Stimulated activated naive CD8-positive, alpha-beta T cell treated with anti-CD3 and anti-CD28 coated beads, Interleukin-15, Interleukin-2, amounts not matched to agents 100 ng/mL and 50 ng/mL, for 24 hours (primary cell): ENCODE results near the gene CCDC154.
"Not testable (repeated sequence)": the region's sequence is repeated elsewhere in the genome, so short reads cannot be mapped to it uniquely, and the experiment has no call there.

ENCODE experiments used
- H3K27ac Mint-ChIP-seq: one replicate; pipeline ENCODE4 v1.8.0; 2021; ENCODE audit warnings: mild to moderate bottlenecking, mixed read lengths
- H3K27me3 Mint-ChIP-seq: one replicate; pipeline ENCODE4 v1.8.0; 2021; ENCODE audit warnings: mixed read lengths
- H3K36me3 Mint-ChIP-seq: one replicate; pipeline ENCODE4 v1.8.0; 2021; ENCODE audit warnings: low read depth, mixed read lengths
- H3K4me1 Mint-ChIP-seq: one replicate; pipeline ENCODE4 v1.8.0; 2021; ENCODE audit warnings: low read depth, mixed read lengths
- H3K4me3 Mint-ChIP-seq: one replicate; pipeline ENCODE4 v1.8.0; 2021; ENCODE audit warnings: mild to moderate bottlenecking, mixed read lengths
- H3K9me3 Mint-ChIP-seq: one replicate; pipeline ENCODE4 v1.8.0; 2021; ENCODE audit warnings: mixed read lengths

The CCDC154 gene

DNA sequence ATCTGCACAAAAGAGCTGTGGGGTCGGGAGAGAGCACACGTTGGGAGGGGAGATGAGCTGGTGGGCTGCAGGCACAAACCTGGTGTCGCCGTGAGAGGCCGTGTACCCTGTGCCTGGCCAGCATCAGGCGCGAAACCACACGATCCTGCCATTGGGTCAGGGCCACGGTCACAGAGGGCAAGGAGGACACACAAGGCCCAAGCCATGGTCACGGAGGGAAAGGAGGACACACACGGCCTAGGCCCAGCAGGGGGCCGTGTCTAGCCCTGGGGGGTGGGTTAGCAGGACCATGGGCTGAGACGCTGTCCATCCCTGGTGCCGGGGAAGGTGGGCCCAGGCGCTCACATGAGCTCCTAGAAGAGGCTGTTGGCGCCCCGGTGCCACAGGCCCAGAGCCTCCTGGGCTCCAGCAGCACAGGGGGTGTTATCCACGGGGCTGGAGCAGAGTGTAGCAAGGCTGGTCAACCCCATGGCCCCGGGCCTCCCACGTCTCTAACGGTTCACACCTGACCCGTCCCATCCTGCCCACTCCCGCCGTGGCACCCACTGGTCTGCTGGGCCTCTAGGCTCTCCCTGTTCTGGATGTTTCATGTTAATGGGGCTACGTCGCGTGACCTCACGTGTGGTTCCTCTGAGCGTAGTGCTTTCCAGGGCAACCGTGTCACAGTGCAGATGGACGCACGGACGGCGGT is 7.5 kb upstream of the CCDC154 start:
- no peak overlapping the region for H3K27ac Mint-ChIP-seq
- H3K27me3 Mint-ChIP-seq, result no peaks in the 10 kb centered on the region
- no peaks in the 10 kb centered on the region for H3K36me3 Mint-ChIP-seq
- H3K4me3 Mint-ChIP-seq, result no peak overlapping the region
- H3K4me1 Mint-ChIP-seq, result no peaks in the 10 kb centered on the region
- no peaks in the 10 kb centered on the region for H3K9me3 Mint-ChIP-seq

DNA sequence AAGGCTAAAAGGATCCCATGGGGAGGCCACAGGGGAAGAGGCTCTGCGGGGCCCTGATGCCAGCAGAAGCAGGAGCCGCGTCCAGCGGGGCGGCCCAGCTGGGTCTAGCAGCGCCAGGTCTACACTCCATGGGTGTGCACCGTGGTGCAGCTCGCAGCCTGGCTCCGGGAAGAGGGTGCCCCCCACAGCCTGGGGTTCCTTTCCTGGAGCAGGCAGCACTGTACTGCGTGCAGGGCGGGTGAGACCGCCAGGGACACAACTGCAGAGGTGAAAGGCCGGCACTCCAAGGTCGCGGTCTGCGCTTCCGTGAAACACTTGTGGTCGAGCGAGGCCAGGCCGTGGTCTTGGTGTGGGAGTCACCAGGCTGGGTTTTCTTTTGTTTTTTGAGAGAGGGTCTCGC is 6.5 kb upstream of the CCDC154 start:
- Mint-ChIP-seq H3K27ac (no peak overlapping the region), H3K4me3 (no peak overlapping the region), H3K4me1 (no peaks in the 10 kb centered on the region), H3K9me3 (no peaks in the 10 kb centered on the region), H3K27me3 (no peaks in the 10 kb centered on the region), H3K36me3 (no peaks in the 10 kb centered on the region)

DNA sequence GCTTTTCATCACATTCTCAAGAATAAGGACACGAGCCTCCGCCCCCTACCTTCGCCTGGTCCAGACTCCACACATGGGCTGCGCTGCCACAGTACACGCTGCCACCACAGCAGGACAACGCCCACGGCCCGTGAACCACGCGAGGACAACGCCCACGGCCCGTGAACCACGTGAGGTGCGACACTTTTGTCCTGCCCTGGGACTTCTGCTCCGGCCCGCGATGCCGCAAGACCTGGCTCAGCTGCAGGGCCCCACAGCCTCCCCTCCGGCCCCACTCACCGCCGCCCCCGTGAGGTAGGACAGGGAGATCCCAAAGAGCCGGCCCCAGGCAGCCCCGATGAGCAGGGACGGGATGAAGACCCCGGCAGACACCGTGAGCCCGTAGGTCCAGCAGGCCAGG is 5.9 kb upstream of the CCDC154 start:
- H3K27ac Mint-ChIP-seq, result no peak overlapping the region
- no peaks in the 10 kb centered on the region for H3K9me3 Mint-ChIP-seq
- no peaks in the 10 kb centered on the region for H3K4me1 Mint-ChIP-seq
- H3K27me3 Mint-ChIP-seq, result no peaks in the 10 kb centered on the region
- no peak overlapping the region for H3K4me3 Mint-ChIP-seq
- no peaks in the 10 kb centered on the region for H3K36me3 Mint-ChIP-seq

DNA sequence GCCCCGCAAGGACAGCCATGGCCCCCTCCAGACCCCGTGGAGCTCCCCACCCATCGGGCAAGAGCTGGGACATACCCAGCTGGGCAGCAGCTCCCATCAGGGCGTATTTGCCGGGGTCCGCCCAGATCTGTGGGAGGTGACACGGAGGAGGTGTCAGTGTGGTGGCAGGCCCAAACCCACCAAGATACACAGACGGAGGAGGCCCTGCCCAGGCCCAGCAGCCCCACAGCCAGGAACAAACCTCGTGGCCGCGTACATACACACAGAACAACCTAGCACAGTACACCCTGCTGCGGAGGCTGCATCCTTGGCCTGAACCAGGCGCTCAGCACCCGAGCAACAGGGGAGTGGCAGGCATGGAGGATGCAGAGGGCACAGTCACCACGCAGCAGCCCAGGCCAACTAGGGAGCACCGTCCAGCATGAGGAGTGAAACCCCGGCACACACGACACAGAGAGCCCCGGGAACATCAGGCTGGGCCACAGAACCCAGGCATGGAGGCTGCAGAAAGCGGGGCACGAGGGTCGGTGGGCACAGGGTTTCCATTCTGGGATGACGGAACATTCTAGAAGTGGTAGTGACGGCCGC is 4.9 kb upstream of the CCDC154 start:
- Mint-ChIP-seq H3K27ac (no peak overlapping the region), H3K4me1 (no peaks in the 10 kb centered on the region), H3K9me3 (no peaks in the 10 kb centered on the region), H3K27me3 (no peaks in the 10 kb centered on the region), H3K4me3 (no peak overlapping the region), H3K36me3 (no peaks in the 10 kb centered on the region)

DNA sequence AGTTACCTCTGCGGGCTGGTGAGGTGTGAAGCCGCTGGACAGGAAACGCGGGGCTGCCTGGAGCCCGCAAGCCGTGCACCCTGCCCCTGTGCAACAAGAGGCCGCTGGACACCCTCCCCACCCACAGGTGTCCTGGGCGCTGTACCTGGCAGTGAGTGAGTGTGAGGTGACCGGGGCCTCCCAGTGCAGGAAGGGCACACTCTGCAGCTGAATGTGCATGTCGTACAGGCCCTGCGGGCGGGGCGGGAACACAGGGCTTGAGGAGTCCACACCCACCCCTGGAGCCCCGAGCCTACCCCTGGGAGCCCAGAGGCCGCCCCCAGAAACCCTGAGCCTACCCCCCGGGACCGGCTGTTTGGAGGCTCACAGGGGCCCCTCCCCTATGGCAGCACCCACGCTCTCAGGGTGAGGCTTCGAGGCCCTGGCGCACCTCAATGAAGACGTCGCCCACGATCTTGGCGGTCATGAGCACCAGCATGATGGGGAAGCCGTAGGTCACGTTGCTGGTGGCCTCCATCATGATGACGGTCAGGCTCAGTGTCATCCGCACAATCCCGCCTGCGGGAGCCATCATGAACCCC is 4.3 kb upstream of the CCDC154 start:
- no peaks in the 10 kb centered on the region for H3K27me3 Mint-ChIP-seq
- no peak overlapping the region for H3K4me3 Mint-ChIP-seq
- H3K9me3 Mint-ChIP-seq, result no peaks in the 10 kb centered on the region
- H3K27ac Mint-ChIP-seq, result no peak overlapping the region
- H3K36me3 Mint-ChIP-seq, result no peaks in the 10 kb centered on the region
- no peaks in the 10 kb centered on the region for H3K4me1 Mint-ChIP-seq

DNA sequence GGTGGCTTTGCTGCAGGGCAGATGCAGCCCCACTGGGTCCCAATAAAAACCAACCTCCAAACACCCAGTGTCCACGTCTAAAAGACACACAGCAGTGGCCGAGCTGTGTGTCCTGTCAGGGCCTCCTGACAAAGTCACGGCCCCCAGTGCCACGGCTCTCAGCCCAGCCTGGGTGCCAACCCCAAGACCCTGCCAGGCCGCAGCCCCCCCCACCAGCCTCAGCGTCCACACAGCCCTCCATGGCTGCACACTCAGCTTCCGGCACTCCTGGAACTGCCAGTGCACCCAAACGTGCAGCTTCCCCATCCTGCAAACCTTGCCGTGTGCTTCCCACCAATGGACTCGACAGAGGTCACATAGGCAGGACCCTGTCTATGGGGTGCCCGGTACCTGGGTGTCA is 3.6 kb upstream of the CCDC154 start:
- no peaks in the 10 kb centered on the region for H3K27me3 Mint-ChIP-seq
- no peak overlapping the region for H3K4me3 Mint-ChIP-seq
- H3K36me3 Mint-ChIP-seq, result no peaks in the 10 kb centered on the region
- no peaks in the 10 kb centered on the region for H3K9me3 Mint-ChIP-seq
- H3K27ac Mint-ChIP-seq, result no peak overlapping the region
- H3K4me1 Mint-ChIP-seq, result no peaks in the 10 kb centered on the region

DNA sequence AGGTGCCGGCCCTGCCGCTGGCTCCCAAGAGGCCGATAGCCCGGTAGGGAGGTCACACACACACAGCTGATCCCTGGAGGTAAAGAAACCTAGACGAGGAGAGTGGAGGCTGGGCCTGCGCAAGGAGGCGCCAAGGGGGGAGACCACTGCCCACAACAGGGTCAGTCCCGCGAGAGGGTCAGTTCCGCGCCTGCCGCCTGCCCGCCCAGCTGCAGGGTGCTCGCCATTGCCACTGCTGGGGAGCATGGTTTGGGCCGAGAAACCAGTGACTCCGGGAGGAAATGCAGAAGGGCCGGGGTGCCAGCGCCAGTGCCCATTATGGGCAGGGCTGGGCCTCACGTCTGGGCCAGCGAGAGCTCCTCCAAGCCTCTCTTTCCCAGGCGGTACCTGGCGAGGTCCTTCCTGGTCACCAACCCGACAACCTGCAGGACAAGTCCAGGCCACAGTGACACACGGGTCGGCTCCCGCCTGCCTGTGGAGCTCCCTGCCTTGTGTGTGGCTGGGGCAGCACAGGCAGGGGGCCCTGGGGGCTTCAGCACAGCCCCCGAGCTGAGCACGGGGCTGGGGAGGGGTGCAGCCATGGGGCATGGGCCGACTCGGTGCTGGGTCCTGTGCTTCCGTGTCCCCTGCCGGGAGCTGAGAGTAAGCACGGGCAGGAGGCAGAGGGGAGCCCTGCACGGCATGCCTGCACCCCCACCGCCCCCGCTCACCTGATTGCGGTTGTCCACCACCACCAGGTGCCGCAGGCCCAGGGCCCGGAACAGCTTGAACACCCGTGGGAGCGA is 2.1 kb upstream of the CCDC154 start:
- H3K4me3 Mint-ChIP-seq, result no peak overlapping the region
- H3K36me3 Mint-ChIP-seq, result no peaks in the 10 kb centered on the region
- H3K9me3 Mint-ChIP-seq, result no peaks in the 10 kb centered on the region
- H3K27me3 Mint-ChIP-seq, result no peaks in the 10 kb centered on the region
- no peaks in the 10 kb centered on the region for H3K4me1 Mint-ChIP-seq
- H3K27ac Mint-ChIP-seq, result no peak overlapping the region

DNA sequence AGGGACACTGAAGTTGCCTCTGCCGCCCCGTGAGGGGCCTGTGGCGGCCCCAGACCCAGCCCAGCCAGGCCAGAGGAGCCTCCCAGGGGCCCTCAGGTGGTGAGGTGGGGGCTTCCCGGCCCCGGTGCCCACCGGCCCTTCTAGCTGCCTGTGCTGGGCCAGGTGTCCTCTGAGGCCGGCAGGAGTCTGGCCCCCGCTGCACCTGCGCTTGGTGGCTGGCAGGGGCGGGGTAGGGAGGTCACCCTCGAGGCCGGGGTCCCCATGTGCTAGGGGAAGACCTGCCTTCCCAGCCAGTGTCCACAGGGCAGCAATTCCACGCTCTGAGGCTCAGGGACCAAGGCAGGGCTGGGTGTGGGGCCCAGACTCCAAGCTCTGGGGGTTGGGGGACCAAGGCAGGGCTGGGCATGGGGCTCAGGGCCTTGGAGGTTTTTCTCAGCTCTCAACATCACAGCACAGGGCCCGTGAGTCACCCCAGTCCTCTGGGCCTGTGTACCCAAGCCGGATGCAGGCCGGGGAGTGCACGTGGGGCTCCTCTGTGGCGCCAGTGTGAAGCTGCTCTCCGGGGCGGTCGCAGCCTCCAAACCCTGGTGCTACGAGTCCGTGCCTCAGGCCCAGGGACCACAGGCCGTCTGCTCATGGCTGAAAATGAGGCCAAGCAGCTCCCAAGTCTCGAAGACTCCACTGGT is 1.3 kb upstream of the CCDC154 start:
- Mint-ChIP-seq H3K9me3 (no peaks in the 10 kb centered on the region), H3K27me3 (no peaks in the 10 kb centered on the region), H3K27ac (no peak overlapping the region), H3K4me1 (no peaks in the 10 kb centered on the region), H3K4me3 (no peak overlapping the region), H3K36me3 (no peaks in the 10 kb centered on the region)

DNA sequence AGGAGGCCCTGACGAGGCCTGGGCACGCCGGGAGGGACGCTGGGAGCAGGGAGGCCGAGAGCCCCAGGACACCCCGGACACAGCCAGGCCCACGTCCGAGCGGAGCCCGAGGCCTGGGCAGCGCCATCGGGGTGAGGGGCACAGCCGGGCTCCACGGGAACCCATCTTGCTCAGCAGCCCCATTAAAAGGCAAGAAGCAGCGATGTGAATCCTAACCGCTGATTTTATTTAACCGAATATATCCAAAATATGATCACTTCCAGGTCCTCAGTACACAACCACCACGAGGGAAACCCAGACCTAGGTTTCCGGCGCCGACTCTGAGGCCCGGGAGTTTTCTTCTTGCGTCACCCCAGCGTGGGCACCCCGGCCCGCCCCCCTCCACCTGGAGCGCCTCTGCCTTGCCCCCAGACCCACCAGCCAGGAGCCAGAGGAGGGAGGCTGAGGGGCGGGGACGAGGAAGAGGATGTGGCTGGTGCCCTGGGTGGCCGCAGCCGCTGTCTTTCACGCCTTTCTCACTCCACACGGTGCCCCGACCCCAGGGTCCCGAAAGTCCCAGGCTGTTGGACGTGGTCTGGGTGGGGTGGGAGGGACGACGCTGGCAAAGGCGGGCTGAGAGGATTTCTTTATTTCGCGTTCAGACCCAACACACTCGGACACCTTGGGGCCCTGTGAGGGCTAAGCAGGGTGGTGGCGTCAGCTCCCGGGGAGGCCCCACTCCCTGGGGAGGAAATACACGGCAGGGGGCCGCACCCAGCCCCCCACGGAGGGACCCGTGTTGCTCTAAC is 568 bp upstream of the CCDC154 start:
- no peak overlapping the region for H3K27ac Mint-ChIP-seq
- no peaks in the 10 kb centered on the region for H3K9me3 Mint-ChIP-seq
- no peaks in the 10 kb centered on the region for H3K4me1 Mint-ChIP-seq
- H3K27me3 Mint-ChIP-seq, result no peaks in the 10 kb centered on the region
- H3K4me3 Mint-ChIP-seq, result no peak overlapping the region
- H3K36me3 Mint-ChIP-seq, result no peaks in the 10 kb centered on the region

DNA sequence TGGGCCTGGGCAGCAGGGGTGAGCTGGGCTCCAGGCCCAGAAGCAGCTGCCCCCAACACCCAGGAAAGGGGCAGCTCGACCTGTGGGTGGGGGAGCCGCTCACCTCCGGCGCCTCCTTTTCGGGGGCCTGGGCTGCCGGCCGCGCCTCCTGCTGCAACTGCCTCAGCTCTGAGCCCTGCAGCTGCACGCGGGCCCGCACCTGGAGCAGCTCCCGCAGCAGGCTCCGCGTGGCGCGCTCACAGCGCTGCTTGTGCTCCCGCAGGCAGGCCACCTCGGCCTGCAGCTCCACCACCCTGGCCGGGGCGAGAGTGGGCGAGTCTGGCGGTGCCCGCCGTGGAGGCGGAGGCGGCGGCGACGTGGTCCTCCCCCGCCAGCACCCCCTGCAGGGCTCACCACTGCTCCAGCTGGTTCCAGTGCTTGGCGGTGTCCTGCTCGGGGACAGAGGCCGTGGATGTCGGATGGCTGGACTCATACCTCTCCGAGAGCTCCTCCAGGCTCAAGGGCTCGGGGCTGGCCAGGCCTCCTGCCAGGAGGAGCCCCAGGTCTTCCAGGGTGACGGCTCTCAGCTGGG is 868 bp downstream of the CCDC154 start:
- H3K4me1 Mint-ChIP-seq, result no peaks in the 10 kb centered on the region
- H3K27me3 Mint-ChIP-seq, result no peaks in the 10 kb centered on the region
- H3K4me3 Mint-ChIP-seq, result no peak overlapping the region
- no peaks in the 10 kb centered on the region for H3K36me3 Mint-ChIP-seq
- no peak overlapping the region for H3K27ac Mint-ChIP-seq
- H3K9me3 Mint-ChIP-seq, result no peaks in the 10 kb centered on the region

DNA sequence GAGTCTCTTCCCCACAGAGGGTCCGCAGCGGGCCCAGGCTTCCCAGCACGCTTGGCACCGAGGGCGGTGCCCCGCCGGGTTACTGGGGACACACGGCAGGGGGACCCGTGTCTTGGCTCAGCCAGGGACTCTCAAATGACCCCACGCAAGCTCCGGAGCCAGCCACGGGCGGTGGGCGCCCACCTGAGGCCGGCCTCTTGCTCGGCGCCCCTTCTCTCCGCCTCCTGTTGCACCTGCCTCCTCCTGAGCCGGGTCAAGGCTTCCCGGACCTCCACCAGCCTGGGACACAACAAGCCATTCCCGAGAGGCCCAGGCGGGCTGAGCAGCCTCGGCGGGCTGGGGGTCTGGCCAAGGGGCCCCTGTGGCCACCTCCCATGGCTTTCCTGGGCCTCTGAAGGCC is 1.7 kb downstream of the CCDC154 start:
- Mint-ChIP-seq H3K9me3 (no peaks in the 10 kb centered on the region), H3K27me3 (no peaks in the 10 kb centered on the region), H3K36me3 (no peaks in the 10 kb centered on the region)

DNA sequence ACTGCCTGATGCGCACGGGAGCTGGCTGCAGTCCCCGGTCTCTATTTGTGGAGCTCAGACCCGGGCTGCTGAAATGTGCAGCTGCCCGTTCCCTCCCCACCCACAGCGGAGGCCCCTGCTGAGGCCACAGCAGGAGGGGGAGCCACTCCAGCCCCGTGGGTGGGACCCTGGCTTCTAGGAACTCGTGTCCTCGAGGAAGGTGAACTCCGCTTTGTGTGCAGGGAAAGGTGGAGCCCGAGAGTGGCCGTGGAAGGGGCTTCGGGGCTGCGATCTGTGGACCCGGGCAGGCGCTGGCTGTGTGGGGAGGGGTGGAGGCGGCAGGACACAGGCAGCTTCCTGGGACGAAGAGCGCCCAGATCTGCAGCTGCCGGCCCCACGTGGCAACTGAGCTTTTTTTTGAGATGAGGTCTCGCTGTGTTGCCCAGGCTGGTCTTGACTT is 2.9 kb downstream of the CCDC154 start:
- no peak overlapping the region for H3K27ac Mint-ChIP-seq
- H3K4me3 Mint-ChIP-seq, result no peak overlapping the region
- H3K9me3 Mint-ChIP-seq, result no peaks in the 10 kb centered on the region
- no peaks in the 10 kb centered on the region for H3K4me1 Mint-ChIP-seq
- no peaks in the 10 kb centered on the region for H3K27me3 Mint-ChIP-seq
- H3K36me3 Mint-ChIP-seq, result no peaks in the 10 kb centered on the region

More for the DNA sequence above, 1.7 kb downstream of the CCDC154 start:
- Mint-ChIP-seq H3K4me1 (no peaks in the 10 kb centered on the region), H3K27ac (no peak overlapping the region), H3K4me3 (no peak overlapping the region)

DNA sequence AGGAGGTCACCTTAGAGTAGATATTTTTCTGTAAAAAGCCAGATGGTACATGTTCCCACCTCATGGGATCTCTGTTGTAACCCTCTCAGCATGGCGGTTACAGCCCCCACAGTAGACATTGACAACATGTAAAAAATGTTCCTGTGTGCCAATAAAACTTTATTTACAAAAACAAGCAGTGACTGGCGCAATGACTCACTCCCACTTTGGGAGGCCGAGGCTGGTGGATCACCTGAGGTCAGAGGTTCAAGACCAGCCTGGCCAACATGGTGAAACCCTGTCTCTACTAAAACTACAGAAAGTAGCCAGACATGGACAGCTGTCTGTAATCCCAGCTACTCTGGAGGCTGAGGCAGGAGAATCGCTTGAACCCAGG is 4.7 kb downstream of the CCDC154 start:
- not testable (repeated sequence) for H3K4me3 Mint-ChIP-seq, H3K4me1 Mint-ChIP-seq, H3K27me3 Mint-ChIP-seq, H3K36me3 Mint-ChIP-seq, H3K27ac Mint-ChIP-seq, H3K9me3 Mint-ChIP-seq

DNA sequence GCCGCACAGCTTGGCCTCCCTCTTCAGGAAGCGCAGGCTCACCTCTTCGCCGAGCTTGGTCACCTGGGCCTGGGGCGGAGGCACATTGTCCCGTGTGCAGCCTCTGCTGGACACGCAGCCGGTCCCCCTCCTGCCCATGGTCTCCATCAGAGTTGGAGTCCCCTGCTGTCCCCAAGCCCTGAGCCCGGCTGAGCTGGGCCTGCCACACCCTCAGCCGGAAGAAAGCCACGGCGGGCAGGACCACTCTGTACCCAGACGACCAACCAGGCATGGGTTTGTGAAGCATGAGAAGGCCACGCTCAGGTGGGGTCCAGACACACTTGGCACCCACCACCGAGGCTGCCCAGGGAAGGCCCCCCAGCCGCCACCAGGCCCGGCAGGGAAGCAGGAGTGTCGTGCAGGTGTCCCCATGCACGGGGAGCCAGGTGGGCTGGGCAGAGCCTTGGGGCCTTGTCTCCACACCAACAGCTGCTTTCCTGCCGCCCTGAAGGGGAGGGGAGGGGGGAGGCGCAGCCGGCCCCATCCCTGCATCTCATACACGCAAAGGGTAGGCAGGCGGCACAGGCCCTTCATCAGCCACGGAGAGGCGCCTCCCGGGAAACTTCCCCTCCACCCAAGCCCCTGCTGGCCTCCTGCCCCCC is 5.2 kb downstream of the CCDC154 start:
- H3K36me3 Mint-ChIP-seq, result no peaks in the 10 kb centered on the region
- H3K9me3 Mint-ChIP-seq, result no peaks in the 10 kb centered on the region
- H3K4me3 Mint-ChIP-seq, result no peak overlapping the region
- H3K27ac Mint-ChIP-seq, result no peak overlapping the region
- H3K27me3 Mint-ChIP-seq, result no peaks in the 10 kb centered on the region
- no peaks in the 10 kb centered on the region for H3K4me1 Mint-ChIP-seq
